NCI-H524 treated with DMSO at 0.1 percent for 48 hours (cell line): ENCODE measurements around the gene HMCES.
"Not testable (repeated sequence)": the region's sequence is repeated elsewhere in the genome, so short reads cannot be mapped to it uniquely, and the experiment has no call there.

ENCODE experiments used
- DNase-seq: peaks from one replicate; lab custom pipeline; 2025; lab: John Stamatoyannopoulos, UW

HMCES gene

GRCh38 chr3:129259612-129260477 is 18.8 kb upstream of the HMCES start:
- no peak for DNase-seq

GRCh38 chr3:129260606-129261005 is 18.1 kb upstream of the HMCES start:
- no peak for DNase-seq

- no peak for DNase-seq
These were observed 16.8 kb upstream of the HMCES start for GRCh38 chr3:129261894-129262293.

- DNase-seq: no peak
These were observed 15.3 kb upstream of the HMCES start for GRCh38 chr3:129263161-129263910.

- not testable (repeated sequence) for DNase-seq
These were observed 13.7 kb upstream of the HMCES start for GRCh38 chr3:129264994-129265393.

GRCh38 chr3:129266651-129267050 is 12.0 kb upstream of the HMCES start:
- no peak for DNase-seq

- no peak for DNase-seq
These were observed 10.3 kb upstream of the HMCES start for GRCh38 chr3:129268396-129268795.

- DNase-seq: no peak
These were observed 7.0 kb upstream of the HMCES start for GRCh38 chr3:129271674-129272073.

- DNase-seq: no peak
These were observed 2.3 kb upstream of the HMCES start for GRCh38 chr3:129276385-129276784.

GRCh38 chr3:129277829-129278271 is 820 bp upstream of the HMCES start:
- no peak for DNase-seq

GRCh38 chr3:129278966-129279906 is 566 bp downstream of the HMCES start:
- DNase-seq: peak; percentile 12

- no peak for DNase-seq
These were observed 1.5 kb downstream of the HMCES start for GRCh38 chr3:129280183-129280582.

- no peak for DNase-seq
These were observed 3.1 kb downstream of the HMCES start for GRCh38 chr3:129281726-129282125.

- no peak for DNase-seq
These were observed 4.2 kb downstream of the HMCES start for GRCh38 chr3:129282727-129283327.

GRCh38 chr3:129286081-129286480 is 7.4 kb downstream of the HMCES start:
- peak; percentile 99 for DNase-seq

- no peak for DNase-seq
These were observed 9.8 kb downstream of the HMCES start for GRCh38 chr3:129288446-129288845.

GRCh38 chr3:129289201-129289921 is 10.7 kb downstream of the HMCES start:
- no peak for DNase-seq

GRCh38 chr3:129291236-129291886 is 12.7 kb downstream of the HMCES start:
- DNase-seq: no peak

GRCh38 chr3:129295286-129295685 is 16.6 kb downstream of the HMCES start:
- no peak for DNase-seq
